Midbrain (tissue), 1 donor: ENCODE data around the gene MPZL3.
"Not testable (repeated sequence)": the region's sequence is repeated elsewhere in the genome, so short reads cannot be mapped to it uniquely, and the experiment has no call there.

Source experiments
- DNase-seq: peaks from one replicate; lab custom pipeline; 2025; lab: John Stamatoyannopoulos, UW

MPZL3 gene

DNA sequence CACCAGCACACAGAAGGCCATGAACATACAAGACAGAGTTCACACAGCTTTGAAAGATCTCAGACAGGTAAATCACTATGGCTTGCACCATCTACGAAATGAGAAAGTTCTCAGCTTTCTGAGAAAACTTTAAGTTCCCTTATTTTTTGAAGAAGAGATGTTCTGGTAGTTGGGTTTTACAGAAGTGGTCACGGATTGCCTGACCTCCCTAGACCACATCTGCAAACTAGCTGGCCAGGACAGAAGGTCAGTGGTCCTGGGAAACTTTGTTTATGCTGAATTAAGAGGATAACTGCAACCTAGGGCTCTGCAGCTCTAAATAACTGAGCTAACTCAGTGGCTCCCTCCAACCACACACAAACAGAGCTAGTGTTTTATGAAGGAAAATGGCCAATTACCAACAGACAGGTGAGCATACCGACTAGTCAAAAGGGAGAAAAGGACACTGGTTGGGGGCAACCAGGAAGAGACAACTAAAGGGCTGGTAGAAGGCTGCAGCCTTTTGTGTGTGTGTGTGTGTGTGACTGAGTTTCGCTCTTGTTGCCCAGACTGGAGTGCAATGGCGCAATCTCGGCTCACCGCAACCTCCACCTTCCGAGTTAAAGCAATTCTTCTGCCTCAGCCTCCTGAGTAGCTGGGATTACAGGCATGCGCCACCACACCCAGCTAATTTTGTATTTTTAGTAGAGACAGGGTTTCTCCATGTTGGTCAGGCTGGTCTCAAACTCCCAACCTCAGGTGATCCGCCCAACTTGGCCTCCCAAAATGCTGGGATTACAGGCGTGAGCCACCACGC lies 67.2 kb downstream of the MPZL3 start:
- peak; percentile 3 for DNase-seq

DNA sequence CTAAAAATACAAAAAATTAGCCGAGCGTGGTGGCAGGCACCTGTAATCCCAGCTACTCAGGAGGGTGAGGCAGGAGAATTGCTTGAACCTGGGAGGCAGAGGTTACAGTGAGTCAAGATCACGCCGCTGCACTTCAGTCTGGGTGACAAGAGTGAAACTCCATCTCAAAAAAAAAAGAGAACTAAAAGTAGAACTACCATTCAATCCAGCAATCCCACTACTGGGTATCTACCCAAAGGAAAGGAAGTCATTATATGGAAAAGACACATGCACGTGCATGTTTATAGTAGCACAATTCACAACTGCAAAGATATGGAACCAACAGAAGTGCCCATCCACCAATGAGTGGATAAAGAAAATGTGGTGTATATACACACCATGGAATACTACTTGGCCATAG lies 68.5 kb downstream of the MPZL3 start:
- DNase-seq: not testable (repeated sequence)

DNA sequence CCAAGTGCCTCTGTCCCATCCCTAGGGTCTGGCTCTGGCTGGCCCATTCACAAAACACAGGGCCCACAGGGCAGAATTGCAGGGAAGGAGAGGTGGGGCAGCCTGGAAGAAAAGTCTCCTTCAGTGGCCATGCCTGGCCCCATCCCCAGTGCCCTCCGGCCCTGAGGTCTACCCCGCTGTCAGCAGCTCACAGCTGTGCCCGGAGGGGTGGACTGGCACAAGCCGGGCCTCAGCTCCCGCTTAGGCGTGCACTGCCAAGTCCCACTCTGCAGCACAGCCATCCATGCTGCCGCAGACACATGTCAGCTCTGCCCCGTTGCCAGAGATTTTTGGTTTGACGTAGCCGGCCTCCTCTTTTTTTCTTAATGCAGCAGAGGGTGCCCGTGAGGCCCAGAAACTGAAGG lies 71.9 kb downstream of the MPZL3 start:
- DNase-seq: peak; percentile 92

DNA sequence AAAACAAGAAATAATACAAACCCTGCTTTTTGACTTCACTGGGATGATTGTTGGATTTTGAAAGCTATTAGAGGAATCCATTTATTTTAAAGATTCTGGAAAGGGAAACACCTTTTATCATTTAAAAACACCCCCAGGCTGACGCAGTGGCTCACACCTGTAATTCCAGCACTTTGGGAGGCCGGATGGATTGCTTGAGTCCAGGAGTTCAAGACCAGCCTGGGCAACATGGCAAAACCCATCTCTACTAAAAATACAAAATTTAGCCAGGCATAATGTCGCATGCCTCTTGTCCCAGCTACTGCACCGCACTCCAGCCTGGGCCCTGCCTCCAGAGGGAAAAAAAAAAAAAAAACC lies 75.4 kb downstream of the MPZL3 start:
- DNase-seq: no peak
